Body of pancreas (tissue), 4 donors: Measurements from ENCODE around the gene VAMP2.

Experiments
- POLR2A ChIP-seq, 3 donors: fragments of 450-650 bp; IDR thresholded peaks; one replicate each; pipeline ENCODE4 v1.6.1; 2016; ENCODE audit warnings: antibody characterized with exemption in 3 of 3, mild to moderate bottlenecking in 2 of 3
- TF ChIP-seq, protein P1 (sequence below), 7 experiments: fragments of 450-650 bp in 4 of 7; fragments of 200-600 bp in 3 of 7; sonication (generic) in 3 of 7; IDR thresholded peaks; one replicate each; pipeline ENCODE4 v1.5.1; 2016 to 2019; ENCODE audit warnings: antibody characterized with exemption in 7 of 7

DNA sequence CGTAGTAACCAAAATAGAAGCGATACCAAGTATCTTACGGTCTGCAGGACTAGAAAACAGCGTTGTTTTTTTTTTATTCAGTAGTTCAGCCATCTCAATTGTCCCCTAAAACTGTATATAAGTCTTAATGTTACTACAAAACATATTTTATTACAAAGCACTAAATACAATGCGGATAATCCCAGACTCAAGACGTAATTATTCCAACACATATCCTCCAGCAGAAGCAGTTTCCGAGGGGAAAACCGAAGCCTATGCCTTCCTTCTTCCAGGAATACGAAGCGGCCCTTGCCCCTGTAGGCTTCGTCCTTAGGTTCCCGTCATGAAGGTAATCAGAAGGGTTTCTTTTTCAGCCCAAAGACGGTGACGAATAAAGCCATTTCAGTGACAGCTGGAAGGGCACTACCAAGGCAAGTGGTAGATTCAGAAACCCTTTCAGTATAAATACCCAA lies 11.1 kb upstream of the VAMP2 start:
- TF ChIP-seq POLR2A (IDR thresholded peaks at IDR 0.05), result no peak
- TF ChIP-seq, protein P1, sequence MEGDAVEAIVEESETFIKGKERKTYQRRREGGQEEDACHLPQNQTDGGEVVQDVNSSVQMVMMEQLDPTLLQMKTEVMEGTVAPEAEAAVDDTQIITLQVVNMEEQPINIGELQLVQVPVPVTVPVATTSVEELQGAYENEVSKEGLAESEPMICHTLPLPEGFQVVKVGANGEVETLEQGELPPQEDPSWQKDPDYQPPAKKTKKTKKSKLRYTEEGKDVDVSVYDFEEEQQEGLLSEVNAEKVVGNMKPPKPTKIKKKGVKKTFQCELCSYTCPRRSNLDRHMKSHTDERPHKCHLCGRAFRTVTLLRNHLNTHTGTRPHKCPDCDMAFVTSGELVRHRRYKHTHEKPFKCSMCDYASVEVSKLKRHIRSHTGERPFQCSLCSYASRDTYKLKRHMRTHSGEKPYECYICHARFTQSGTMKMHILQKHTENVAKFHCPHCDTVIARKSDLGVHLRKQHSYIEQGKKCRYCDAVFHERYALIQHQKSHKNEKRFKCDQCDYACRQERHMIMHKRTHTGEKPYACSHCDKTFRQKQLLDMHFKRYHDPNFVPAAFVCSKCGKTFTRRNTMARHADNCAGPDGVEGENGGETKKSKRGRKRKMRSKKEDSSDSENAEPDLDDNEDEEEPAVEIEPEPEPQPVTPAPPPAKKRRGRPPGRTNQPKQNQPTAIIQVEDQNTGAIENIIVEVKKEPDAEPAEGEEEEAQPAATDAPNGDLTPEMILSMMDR (IDR thresholded peaks at IDR 0.05), result no peak
